GM12874 (cell line): ENCODE results near the gene KIF1A.
"Not testable (repeated sequence)": the region's sequence is repeated elsewhere in the genome, so short reads cannot be mapped to it uniquely, and the experiment has no call there.

Experiments used
- TF ChIP-seq, protein P1 (sequence below): IDR thresholded peaks from 2 replicates; pipeline ENCODE4 v1.5.1; 2011; ENCODE audit warnings: low read depth, mild to moderate bottlenecking, control low read depth, low read length, moderate library complexity; ENCODE audit not compliant: insufficient read depth

The KIF1A gene

DNA sequence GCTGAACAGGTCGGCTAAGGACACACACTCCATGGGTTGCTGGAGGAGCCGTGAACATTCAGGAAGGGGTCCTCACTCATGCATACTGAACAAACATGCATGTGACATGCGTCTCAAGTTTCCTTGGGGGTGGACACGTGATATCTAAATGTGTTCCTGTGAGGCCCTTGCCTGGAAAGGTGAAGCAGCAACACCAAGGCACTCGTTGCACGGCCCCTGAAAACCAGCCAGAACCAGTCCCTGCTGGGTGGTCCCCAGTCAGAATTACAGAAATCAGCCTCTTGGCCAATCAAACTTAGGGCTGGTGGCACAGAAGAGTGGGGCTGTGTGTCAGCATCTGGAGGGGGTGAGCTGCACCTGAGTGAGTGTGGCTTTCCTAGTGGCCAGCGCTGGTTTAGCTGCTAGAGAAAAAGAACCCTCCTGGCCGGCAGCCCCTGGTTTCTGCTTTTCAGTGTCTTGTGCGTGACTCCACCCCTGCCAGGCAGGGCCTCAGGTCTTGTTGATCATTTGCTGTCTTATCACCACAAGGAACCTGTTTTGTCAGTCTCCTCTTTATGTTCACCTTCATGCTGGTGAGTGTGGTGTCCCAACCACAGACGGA lies 134.1 kb downstream of the KIF1A start:
- TF ChIP-seq, protein P1, sequence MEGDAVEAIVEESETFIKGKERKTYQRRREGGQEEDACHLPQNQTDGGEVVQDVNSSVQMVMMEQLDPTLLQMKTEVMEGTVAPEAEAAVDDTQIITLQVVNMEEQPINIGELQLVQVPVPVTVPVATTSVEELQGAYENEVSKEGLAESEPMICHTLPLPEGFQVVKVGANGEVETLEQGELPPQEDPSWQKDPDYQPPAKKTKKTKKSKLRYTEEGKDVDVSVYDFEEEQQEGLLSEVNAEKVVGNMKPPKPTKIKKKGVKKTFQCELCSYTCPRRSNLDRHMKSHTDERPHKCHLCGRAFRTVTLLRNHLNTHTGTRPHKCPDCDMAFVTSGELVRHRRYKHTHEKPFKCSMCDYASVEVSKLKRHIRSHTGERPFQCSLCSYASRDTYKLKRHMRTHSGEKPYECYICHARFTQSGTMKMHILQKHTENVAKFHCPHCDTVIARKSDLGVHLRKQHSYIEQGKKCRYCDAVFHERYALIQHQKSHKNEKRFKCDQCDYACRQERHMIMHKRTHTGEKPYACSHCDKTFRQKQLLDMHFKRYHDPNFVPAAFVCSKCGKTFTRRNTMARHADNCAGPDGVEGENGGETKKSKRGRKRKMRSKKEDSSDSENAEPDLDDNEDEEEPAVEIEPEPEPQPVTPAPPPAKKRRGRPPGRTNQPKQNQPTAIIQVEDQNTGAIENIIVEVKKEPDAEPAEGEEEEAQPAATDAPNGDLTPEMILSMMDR, result no peak

DNA sequence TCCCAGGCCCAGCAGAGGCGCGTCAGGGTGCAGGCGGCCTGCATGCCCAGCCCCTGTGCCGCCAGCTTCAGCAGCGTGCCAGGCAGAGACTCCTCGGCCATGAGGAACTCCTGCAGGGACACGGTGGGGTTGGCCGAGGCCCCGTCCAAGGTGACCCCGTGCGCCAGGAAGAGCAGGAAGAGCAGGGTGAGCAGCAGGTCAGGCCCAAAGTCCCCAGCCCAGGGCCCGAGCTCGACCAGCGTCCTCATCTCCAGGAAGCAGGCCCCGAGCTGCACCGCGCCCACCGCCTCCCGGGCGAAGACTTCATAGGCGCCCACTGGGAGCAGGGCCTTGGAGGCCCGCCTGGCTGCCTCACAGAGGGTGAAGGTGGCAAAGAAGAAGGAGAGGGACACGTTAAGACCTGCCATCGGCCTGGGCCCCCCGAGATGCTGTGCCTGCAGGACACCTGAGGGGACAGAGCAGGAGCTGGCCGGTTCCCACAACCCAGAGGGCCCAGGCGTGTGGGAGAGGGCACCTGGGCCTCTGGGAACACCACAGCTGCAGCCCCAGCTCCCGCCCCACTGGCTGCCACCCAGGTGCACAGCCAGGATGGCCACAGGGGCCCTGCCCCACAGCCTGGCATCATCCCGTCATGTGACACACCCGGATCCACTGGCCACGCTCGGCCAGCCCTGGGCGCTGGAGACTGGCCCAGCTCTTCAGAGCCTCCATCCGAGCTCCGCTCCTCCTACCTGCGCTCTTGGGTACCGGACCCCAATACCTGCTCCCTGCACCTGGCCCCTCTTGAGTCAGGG lies 137.4 kb downstream of the KIF1A start, which contains the start of gene AQP12B:
Gene AQP12B, minus strand, starts transcription at position 455 of the 794 bp plus-strand sequence. Its CDS starts 48 bp downstream, at position 407.
- TF ChIP-seq, protein P1, result not testable (repeated sequence)

DNA sequence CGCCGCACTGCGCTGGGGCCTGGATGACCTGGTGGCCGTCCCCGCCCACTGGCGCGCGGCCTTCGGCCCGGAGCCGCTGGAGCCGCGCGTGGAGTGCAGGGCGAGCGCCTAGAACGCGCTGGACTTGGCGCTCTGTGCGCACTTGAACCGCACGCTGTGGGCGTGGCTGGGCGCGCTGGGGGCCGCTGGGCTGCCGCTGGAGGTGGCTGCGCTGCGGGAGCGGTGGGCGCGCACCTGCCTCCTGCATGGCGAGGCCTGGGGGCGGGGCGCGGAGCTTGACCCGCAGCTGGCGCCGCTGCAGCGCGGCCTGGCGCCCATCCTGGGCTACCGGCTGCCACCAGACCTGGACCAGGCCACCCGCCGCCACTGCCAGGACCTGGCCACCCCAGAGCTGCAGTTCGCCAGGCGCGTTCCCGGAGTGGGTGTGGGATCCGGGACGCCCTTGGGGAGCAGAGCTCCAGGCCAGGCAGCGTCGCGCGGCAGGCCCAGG lies 147.3 kb downstream of the KIF1A start:
- TF ChIP-seq, protein P1, result no peak

DNA sequence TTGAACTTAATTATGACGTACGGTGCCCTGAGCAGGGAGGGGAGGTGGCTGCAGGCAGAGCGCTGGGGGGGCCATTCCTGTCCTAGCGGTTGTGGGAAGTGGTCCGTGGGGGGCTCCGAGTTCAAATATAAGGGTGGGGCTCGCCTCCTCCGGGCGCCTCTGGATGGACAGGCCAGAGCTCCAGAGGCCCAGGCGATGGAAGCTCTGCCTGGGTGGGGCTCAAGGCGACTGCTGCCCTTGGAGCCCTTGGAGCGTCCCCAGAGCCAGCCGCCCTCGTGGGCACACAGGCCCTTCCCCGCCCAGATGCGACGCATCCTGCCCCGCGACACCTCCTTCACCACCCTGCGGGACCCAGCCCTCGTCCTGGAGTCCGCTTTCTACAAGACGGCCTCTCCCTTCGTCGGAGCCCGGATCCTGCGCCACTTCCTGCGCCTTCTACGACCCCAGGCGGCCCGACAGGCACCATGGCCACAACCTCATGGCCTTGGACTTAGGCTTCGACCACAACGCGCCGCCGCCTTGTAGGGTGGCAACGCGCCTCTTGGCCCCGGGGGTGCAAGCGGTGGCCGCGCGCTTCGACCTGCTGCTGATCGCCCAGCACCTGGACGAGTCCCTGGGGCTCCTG lies 147.8 kb downstream of the KIF1A start:
- TF ChIP-seq, protein P1, result no peak

DNA sequence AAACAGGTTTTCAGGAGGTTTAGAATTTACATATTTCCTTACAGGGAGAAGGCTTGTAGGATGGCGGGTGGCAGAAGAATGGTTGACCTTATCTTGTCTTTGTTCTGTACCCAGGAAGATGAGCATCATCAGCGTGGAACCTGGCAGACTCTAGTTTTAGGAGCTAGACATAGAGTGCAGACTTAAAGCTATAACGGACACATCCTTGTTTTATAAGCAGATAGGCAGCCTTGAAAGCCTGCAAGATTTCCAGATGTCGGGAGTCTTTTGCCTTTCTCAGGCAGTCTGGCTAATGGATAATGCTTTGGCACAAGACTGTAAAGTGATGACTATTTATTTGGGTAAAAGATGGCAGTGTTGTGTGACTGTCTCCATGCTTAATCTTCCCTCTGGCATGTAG lies 149.1 kb downstream of the KIF1A start:
- TF ChIP-seq, protein P1, result no peak

DNA sequence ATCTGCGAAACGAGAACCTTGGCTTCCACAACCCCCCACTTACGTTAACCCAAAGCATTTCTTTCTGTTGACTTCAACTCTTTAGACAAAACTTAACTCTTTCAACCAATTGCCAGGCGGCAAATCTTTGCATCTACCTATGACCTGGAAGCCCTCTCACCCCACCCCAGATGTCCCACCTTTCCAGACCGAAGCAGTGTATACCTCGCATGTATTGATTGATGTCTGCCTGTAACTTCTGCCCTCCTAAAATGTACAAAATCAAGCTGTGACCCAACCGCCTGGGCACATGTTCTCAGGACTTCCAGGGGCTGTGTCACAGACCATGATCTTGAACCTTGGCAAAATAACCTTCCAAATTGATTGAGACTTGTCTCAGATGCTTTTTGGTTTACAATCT lies 149.6 kb downstream of the KIF1A start:
- TF ChIP-seq, protein P1, result no peak

DNA sequence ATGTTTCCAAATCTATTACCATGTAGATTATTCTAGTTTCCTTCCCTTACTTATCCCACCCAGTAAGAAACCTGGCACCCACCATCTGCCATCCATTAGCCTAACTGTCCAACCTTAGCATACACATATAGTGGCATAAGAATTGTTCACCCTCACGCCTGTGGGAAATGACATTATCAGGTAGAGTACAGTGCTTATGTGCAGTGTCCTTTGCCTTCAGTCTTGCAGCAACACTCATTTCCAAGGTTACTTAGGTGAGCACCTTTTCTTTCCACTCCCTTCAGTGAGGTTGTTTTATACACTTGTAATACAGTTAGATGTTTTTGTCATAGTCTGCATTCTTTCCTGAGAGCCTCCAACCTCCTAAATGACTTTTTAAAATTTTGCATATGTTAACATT lies 155.4 kb downstream of the KIF1A start:
- TF ChIP-seq, protein P1, result no peak
